ENCODE measurements around the gene NTM.

GRCh38 chr11:131465039-131465438 is 94.6 kb downstream of the NTM start:
- TF ChIP-seq, protein P1, sequence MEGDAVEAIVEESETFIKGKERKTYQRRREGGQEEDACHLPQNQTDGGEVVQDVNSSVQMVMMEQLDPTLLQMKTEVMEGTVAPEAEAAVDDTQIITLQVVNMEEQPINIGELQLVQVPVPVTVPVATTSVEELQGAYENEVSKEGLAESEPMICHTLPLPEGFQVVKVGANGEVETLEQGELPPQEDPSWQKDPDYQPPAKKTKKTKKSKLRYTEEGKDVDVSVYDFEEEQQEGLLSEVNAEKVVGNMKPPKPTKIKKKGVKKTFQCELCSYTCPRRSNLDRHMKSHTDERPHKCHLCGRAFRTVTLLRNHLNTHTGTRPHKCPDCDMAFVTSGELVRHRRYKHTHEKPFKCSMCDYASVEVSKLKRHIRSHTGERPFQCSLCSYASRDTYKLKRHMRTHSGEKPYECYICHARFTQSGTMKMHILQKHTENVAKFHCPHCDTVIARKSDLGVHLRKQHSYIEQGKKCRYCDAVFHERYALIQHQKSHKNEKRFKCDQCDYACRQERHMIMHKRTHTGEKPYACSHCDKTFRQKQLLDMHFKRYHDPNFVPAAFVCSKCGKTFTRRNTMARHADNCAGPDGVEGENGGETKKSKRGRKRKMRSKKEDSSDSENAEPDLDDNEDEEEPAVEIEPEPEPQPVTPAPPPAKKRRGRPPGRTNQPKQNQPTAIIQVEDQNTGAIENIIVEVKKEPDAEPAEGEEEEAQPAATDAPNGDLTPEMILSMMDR (conservative IDR thresholded peaks at IDR 0.05; ENCODE audit: low read depth, low read length) = no peak
- TF ChIP-seq EZH2 (IDR thresholded peaks at IDR 0.05; ENCODE audit: borderline replicate concordance, low read depth, low read length, poor library complexity, severe bottlenecking) = no peak
